Prostate gland (tissue), 2 donors: ENCODE data around the gene NUP205. TPM values are rescaled to one million over a fixed set of nuclear protein-coding genes. Genes with fewer than 3 reads are reported as not detected.

Experiments used
- DNase-seq: peaks from one replicate; pipeline ENCODE4 v3.0.0-alpha.2; 2019; ENCODE audit warnings: low spot score
- H3K27ac ChIP-seq, 2 donors: fragments of 200-600 bp; sonication (generic); 2 replicates each; pipeline ENCODE4 v1.5.1; 2017 to 2019
- H3K27me3 ChIP-seq: fragments of 200-600 bp; sonication (generic); replicated peaks from 2 replicates; pipeline ENCODE4 v1.5.1; 2019; ENCODE audit not compliant: insufficient read depth
- H3K36me3 ChIP-seq, 2 donors: fragments of 200-600 bp; sonication (generic); 1 replicate in 1 of 2; 2 replicates in 1 of 2; pipeline versions ENCODE4 v1.5.1 to v1.8.1; 2017 to 2019
- H3K4me1 ChIP-seq: fragments of 200-600 bp; sonication (generic); replicated peaks from 2 replicates; pipeline ENCODE4 v1.5.1; 2019
- H3K4me3 ChIP-seq, 2 donors: fragments of 200-600 bp; sonication (generic); 2 replicates each; pipeline ENCODE4 v1.5.1; 2017 to 2019
- H3K9me3 ChIP-seq: fragments of 200-600 bp; sonication (generic); 2 replicates; pipeline ENCODE4 v1.5.1; 2017
- CTCF ChIP-seq, 4 experiments: fragments of 200-600 bp in 2 of 4; fragments of 450-650 bp in 2 of 4; sonication (generic) in 2 of 4; IDR thresholded peaks; 1 replicate in 3 of 4; 2 replicates in 1 of 4; pipeline ENCODE4 v1.5.1; 2016 to 2019; ENCODE audit warnings: antibody characterized with exemption in 4 of 4, mild to moderate bottlenecking in 2 of 4, moderate library complexity in 2 of 4
- POLR2A ChIP-seq: fragments of 450-650 bp; IDR thresholded peaks from one replicate; pipeline ENCODE4 v1.6.1; 2016; ENCODE audit warnings: antibody characterized with exemption, mild to moderate bottlenecking
- POLR2AphosphoS5 ChIP-seq: sonication (generic); formaldehyde crosslinking; IDR thresholded peaks from one replicate; pipeline ENCODE4 v1.6.1; 2017; ENCODE audit warnings: antibody characterized with exemption
- WGBS: methylation state at CpG from one replicate; pipeline ENCODE4 v1.1.5; 2018; 5-methylcytosine and 5-hydroxymethylcytosine counted together
- intact Hi-C: fragments of 100-400 bp; cut with DNase I; formaldehyde crosslinking; loops from one replicate; pipeline ENCODE4 v1.14.2; 2022
- total RNA-seq, 2 donors: library from RNA; depleted of rRNA; stranded (reverse); fragments of >200 nt; gene quantifications; one replicate each; pipeline ENCODE4 v1.1.0, GENCODE V29; 2016

Gene NUP205
- total RNA-seq, 2 donors from 2014 or later, result 33.1 to 62.4 TPM

DNA sequence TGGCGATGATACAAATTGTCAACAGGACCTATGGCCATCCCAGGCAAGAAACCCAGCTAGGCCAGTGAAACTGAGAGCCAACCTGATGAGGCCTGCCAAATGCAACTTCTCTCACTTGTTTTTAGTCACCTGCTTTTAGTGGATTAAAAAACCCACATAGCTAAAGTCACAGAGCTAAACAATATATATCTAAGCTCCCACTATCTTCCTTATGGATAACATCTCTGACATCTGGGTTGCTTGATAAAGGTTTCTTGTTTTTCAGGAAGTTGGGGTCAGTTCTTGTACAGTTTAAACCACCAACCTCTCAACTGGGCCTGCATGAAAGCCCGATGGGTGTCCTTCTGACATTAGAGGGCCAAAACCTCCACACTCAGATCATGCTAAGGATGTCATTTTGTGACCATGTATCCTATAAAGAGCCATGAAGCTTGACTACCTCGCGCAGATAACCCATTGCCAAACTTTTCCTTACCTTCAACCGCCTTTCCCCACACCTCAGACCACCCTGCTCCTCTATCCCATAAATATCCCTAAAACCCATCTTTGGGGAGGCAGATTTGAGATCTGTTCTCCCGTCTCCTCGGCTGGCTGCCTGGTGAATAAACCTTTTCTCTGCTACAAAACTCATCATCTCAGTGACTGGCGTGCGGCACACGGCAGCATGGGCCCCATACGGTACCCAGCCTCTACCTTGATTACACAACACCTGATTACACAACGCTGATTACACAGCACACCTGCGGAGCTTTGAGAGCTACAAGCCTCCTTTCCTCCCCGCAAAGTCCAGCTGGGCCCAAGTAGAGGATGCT lies 103.8 kb downstream of the NUP205 start:
- no peak for DNase-seq
- Histone ChIP-seq H3K4me3 (peak overlapping the region; percentile 68 to 93), H3K27me3 (no peaks in the 10 kb centered on the region), H3K4me1 (no peaks in the 10 kb centered on the region), H3K36me3 (no peaks in the 10 kb centered on the region), H3K9me3 (no peaks in the 10 kb centered on the region), H3K27ac (peak overlapping the region; percentile 76 to 85)
- TF ChIP-seq POLR2AphosphoS5 (no peak), POLR2A (no peak), CTCF (IDR thresholded peaks at IDR 0.05) (no peak)
- WGBS, result 69% methylated on average over 14 of the region's 14 CpGs
- intact Hi-C loops, result loop anchor here (5.0 kb wide), 2 partner anchors 316 to 346 kb away; partner anchors contain the start of gene MTPN

GRCh38 chr7:135662123-135662372 lies 104.3 kb downstream of the NUP205 start:
- H3K27ac ChIP-seq, result peak overlapping the region; percentile 76 to 85
- WGBS, result 12% methylated on average over 17 of the region's 17 CpGs
- DNase-seq, result no peak
- TF ChIP-seq POLR2A, result no peak
- peak in 2 of 4 experiments; percentile 54 to 97 for TF ChIP-seq CTCF (IDR thresholded peaks at IDR 0.05)
- peak overlapping the region; percentile 68 to 93 for H3K4me3 ChIP-seq
- no peaks in the 10 kb centered on the region for H3K4me1 ChIP-seq
- H3K27me3 ChIP-seq, result no peaks in the 10 kb centered on the region
- intact Hi-C loops, result loop anchor here (5.0 kb wide), 2 partner anchors 315 to 345 kb away; partner anchors contain the start of gene MTPN
- H3K36me3 ChIP-seq, result no peaks in the 10 kb centered on the region
- no peaks in the 10 kb centered on the region for H3K9me3 ChIP-seq

DNA sequence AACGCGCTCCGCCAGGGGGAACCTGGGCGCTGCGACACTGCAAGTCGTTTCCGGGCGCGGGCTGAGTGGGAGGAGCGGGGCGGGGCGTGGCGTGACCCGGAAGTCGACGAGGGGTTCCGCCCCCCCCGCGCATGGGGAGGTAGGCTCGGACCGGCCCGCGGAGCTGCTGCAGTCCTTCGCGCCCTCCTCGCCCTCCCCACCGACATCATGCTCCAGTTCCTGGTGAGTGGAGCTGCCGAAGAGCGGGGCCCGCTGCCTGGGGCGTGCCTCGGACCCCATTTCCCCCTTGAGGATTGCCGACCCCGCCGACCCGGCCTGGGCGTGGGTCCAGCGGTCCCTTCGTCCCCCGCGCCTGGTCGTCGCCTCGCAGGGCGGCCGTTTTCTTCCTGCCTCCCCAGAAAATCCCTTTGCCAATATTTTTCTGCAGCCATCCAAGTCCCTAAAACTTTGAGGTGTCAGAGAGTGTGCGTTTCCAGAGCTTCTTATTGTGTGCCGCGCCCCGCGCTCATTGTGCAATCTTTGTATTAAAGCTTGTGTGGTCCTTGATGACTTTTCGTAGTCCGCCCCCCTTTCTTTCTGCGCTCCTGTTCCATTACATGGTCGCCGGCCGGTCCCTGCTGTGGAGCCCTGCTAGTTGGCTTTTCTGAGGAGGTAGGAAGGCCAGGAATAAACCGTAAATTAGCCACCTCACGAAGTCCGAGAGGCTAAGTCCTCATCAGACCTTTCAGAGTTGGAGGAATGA lies 104.8 kb downstream of the NUP205 start, which contains the start of gene STMP1:
Gene STMP1 (plus strand): TSS at position 142 of the 742 bp plus-strand sequence.
- Histone ChIP-seq H3K4me1 (no peaks in the 10 kb centered on the region), H3K4me3 (peak within 1 kb of the TSS; percentile 68 to 93), H3K27ac (peak within 1 kb of the TSS; percentile 76 to 85), H3K36me3 (no peaks in the 10 kb centered on the region), H3K9me3 (no peaks in the 10 kb centered on the region), H3K27me3 (no peaks in the 10 kb centered on the region)
- under 1% methylated on average over 33 of the region's 60 CpGs for WGBS
- peak; percentile 94 for DNase-seq
- TF ChIP-seq POLR2AphosphoS5, result peak; percentile 93
- peak in 2 of 4 experiments; percentile 87 to 97 for TF ChIP-seq CTCF (IDR thresholded peaks at IDR 0.05)
- TF ChIP-seq POLR2A, result peak; percentile 80
- intact Hi-C loops, result loop anchor here (5.0 kb wide), 2 partner anchors 315 to 345 kb away; partner anchors contain the start of gene MTPN

DNA sequence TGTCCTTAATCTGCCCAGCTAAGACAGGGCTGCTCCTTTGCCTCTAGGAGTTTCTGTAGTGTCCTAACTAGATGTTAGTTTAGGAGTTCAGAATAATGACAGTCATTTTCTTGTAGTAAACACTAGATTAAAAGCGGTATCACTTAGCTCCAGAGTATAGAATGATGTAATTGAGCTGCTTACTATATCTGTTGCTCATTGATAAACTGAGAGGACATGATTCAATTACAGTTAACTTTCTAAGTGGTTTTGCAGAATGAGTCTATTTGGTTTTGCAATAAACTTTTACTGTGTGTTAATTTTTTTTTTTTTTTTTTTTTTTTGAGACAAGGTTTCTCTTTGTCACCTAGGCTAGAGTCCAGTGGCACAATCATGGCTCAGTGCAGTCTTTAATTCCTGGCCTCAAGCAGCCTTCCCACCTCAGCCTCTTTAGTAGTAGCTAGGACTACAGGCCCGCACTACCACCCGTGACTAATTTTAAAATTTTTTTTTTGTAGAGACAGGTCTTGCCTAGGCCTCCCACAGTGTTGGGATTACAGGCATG lies 106.4 kb downstream of the NUP205 start:
- DNase-seq, result no peak
- H3K4me3 ChIP-seq, result no peak overlapping the region
- no peaks in the 10 kb centered on the region for H3K36me3 ChIP-seq
- H3K9me3 ChIP-seq, result no peaks in the 10 kb centered on the region
- no peaks in the 10 kb centered on the region for H3K4me1 ChIP-seq
- no peaks in the 10 kb centered on the region for H3K27me3 ChIP-seq
- no peak overlapping the region for H3K27ac ChIP-seq
- WGBS, result 86% methylated on average over 3 of the region's 3 CpGs
- no peak for TF ChIP-seq POLR2A
- TF ChIP-seq CTCF (IDR thresholded peaks at IDR 0.05), result no peak
- no peak for TF ChIP-seq POLR2AphosphoS5
- intact Hi-C loops, result loop anchor here (5.0 kb wide), 2 partner anchors 313 to 343 kb away; partner anchors contain the start of gene MTPN
